ENCODE data around the gene APOB.

DNA sequence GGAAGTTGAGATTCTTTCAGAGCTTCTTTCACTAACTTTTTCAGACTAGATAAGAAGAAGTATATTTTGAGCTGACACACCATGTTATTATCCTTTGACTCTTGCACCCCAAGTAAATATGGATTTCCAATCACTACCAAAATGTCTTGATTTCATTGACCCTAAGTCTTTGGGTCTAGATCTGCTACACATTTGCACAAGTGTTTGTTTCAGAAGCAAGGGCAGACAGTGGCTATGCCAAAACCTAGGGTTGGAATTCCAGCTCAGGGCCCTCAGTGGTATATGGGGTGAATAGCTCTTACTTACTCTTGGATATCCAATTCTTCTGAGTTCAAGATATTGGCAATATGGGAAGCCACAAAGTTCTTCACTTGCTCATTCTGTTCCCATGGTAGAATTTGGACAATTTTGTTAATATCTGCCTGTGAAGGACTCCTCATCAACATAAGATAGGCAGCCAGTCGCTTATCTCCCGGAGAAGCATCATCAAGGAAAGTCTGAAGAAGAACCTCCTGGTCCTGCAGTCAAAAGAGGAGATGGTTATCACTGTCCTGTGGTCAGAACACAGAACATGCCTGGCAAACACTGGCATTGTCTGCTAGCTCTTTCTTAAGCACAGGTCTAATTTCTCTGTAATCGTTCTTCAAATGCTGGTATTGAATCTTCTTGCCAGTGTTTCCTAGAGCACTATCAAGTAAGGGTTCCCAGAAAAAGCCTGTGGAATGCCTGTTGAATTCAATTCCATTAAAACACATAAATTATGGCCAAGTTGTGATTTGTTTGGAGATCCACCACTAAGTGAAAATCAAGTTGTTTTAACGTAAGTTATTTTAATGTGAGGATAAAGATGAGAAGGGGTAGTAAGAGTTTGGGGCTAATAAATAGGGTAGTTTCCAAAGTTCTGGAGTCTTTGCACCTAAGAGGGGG, 15.6 kb downstream of the APOB start:
- no peak for TF ChIP-seq EZH2 (IDR thresholded peaks at IDR 0.05; ENCODE audit: insufficient read depth, poor library complexity, severe bottlenecking)
- no peak for TF ChIP-seq EZH2phosphoT487 (IDR thresholded peaks at IDR 0.05; ENCODE audit: insufficient read depth, low read depth)
